SU-DHL-6 (cell line): Measurements from ENCODE around the gene SLC38A3.

Source experiments
- H2AFZ ChIP-seq: fragments of 200-600 bp; sonication (generic); 2 replicates; pipeline ENCODE4 v1.6.1; 2014; ENCODE audit warnings: low read depth, mild to moderate bottlenecking, moderate library complexity, mixed read lengths, antibody characterized with exemption, low read length; ENCODE audit not compliant: severe bottlenecking
- H3F3A ChIP-seq: fragments of 200-600 bp; shearing (Covaris generic); 2 replicates; pipeline ENCODE4 v1.6.0; 2016; ENCODE audit warnings: antibody characterized with exemption, mild to moderate bottlenecking; ENCODE audit not compliant: insufficient read depth
- H3K27ac ChIP-seq: fragments of 200-600 bp; sonication (generic); 2 replicates; pipeline ENCODE4 v1.5.1; 2016; ENCODE audit warnings: low read depth, mild to moderate bottlenecking, low read length, moderate library complexity, mixed read lengths
- H3K27me3 ChIP-seq: fragments of 200-600 bp; sonication (generic), shearing (Covaris generic); 2 replicates; pipeline ENCODE4 v1.6.0; 2014; ENCODE audit warnings: mild to moderate bottlenecking, low read length
- H3K36me3 ChIP-seq: fragments of 200-600 bp; sonication (generic); 2 replicates; pipeline ENCODE4 v1.6.1; 2014; ENCODE audit warnings: mild to moderate bottlenecking, low read length, mixed read lengths
- H3K4me2 ChIP-seq: fragments of 300-600, 200-600 bp; shearing (Covaris generic), sonication (generic); 2 replicates; pipeline ENCODE4 v1.6.0; 2014; ENCODE audit warnings: low read length, low read depth, mild to moderate bottlenecking; ENCODE audit not compliant: poor library complexity, severe bottlenecking
- H3K4me3 ChIP-seq: fragments of 200-600 bp; sonication (generic); 2 replicates; pipeline ENCODE4 v1.5.1; 2014; ENCODE audit warnings: antibody characterized with exemption, low read length, mild to moderate bottlenecking, mixed read lengths; ENCODE audit not compliant: insufficient read depth, poor library complexity, severe bottlenecking
- H3K79me2 ChIP-seq: fragments of 200-600 bp; sonication (generic); 2 replicates; pipeline ENCODE4 v1.6.1; 2014; ENCODE audit warnings: mild to moderate bottlenecking, low read length, moderate library complexity; ENCODE audit not compliant: insufficient read depth
- H3K9ac ChIP-seq: fragments of 200-600 bp; sonication (generic); 2 replicates; pipeline ENCODE4 v1.7.0; 2014; ENCODE audit warnings: mild to moderate bottlenecking, low read length
- H3K9me2 ChIP-seq: fragments of 200-600 bp; sonication (generic); replicated peaks from 2 replicates; pipeline ENCODE4 v1.6.1; 2014; ENCODE audit warnings: low read length; ENCODE audit not compliant: insufficient read depth
- H3K9me3 ChIP-seq: fragments of 200-600 bp; sonication (generic); 2 replicates; pipeline ENCODE4 v1.6.1; 2014; ENCODE audit warnings: low read length, mixed read lengths; ENCODE audit not compliant: insufficient read depth
- H4K20me1 ChIP-seq: fragments of 200-600 bp; sonication (generic); 2 replicates; pipeline ENCODE4 v1.6.1; 2014; ENCODE audit warnings: low read depth, mild to moderate bottlenecking, antibody characterized with exemption, low read length, moderate library complexity, mixed read lengths
- EZH2phosphoT487 ChIP-seq: fragments of 200-600 bp; sonication (generic), shearing (Covaris generic); conservative IDR thresholded peaks from 2 replicates; pipeline ENCODE4 v1.6.1; 2018; ENCODE audit warnings: mild to moderate bottlenecking, antibody characterized with exemption, low read length, moderate library complexity, mixed read lengths
- TF ChIP-seq, protein P1 (sequence below): fragments of 200-600 bp; sonication (generic); IDR thresholded peaks from one replicate; pipeline ENCODE4 v1.5.1; 2017; ENCODE audit warnings: antibody characterized with exemption, mild to moderate bottlenecking, low read length, moderate library complexity; ENCODE audit not compliant: insufficient read depth, poor library complexity, severe bottlenecking

SLC38A3 gene

DNA sequence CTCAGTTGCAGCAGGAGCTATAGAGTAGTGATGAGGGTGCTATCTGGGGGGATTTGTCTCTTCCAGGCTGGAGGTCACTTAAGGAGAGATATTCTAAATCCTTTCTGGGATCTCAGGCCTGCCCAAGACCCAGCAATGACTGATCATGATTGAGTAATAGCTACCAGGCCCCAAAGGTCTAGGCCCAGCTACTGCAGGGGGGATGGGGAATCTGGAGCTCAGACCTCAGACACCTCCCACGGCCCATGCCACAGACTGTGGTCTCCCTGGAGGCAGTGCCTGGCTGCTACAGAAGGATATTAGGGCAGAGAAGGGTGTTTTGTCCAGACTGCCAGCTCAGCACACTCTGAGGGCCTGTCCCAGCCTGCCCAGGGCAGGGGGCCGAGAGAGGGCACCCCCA lies 6.9 kb downstream of the SLC38A3 start:
- H2AFZ ChIP-seq, result no peak overlapping the region
- no peak for TF ChIP-seq EZH2phosphoT487
- TF ChIP-seq, protein P1, sequence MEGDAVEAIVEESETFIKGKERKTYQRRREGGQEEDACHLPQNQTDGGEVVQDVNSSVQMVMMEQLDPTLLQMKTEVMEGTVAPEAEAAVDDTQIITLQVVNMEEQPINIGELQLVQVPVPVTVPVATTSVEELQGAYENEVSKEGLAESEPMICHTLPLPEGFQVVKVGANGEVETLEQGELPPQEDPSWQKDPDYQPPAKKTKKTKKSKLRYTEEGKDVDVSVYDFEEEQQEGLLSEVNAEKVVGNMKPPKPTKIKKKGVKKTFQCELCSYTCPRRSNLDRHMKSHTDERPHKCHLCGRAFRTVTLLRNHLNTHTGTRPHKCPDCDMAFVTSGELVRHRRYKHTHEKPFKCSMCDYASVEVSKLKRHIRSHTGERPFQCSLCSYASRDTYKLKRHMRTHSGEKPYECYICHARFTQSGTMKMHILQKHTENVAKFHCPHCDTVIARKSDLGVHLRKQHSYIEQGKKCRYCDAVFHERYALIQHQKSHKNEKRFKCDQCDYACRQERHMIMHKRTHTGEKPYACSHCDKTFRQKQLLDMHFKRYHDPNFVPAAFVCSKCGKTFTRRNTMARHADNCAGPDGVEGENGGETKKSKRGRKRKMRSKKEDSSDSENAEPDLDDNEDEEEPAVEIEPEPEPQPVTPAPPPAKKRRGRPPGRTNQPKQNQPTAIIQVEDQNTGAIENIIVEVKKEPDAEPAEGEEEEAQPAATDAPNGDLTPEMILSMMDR, result no peak
- H3K4me3 ChIP-seq, result no peak overlapping the region
- no peaks in the 10 kb centered on the region for H3K36me3 ChIP-seq
- H3K9me2 ChIP-seq, result no peaks in the 10 kb centered on the region
- no peaks in the 10 kb centered on the region for H3K27me3 ChIP-seq
- H3F3A ChIP-seq, result no peaks in the 10 kb centered on the region
- H3K79me2 ChIP-seq, result no peaks in the 10 kb centered on the region
- H3K27ac ChIP-seq, result no peak overlapping the region
- no peaks in the 10 kb centered on the region for H3K9me3 ChIP-seq
- no peaks in the 10 kb centered on the region for H4K20me1 ChIP-seq
- H3K4me2 ChIP-seq, result no peak overlapping the region
- H3K9ac ChIP-seq, result no peak overlapping the region

DNA sequence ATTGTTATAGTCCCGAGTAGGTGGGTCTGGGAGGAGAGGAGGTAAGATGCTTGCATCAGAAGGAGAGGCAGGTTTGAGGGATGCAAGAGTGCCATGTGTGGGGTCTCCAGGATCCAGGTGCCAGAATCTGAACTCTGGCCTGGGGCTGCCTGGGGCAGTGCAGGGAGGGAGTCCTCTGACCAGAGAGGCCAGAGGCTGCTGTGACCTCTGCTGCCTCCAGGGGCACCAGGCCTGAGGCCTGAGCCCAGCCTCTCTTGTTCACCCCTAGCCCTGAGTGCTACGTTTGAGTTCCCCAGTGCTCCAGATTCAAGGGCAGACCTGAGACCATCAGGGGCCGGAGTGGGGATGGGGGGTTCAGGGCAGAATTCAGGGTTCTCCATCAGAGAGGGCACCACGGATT lies 7.4 kb downstream of the SLC38A3 start:
- Histone ChIP-seq H3K4me3 (no peak overlapping the region), H3K9ac (no peak overlapping the region), H3K36me3 (no peaks in the 10 kb centered on the region), H3K27ac (no peak overlapping the region), H3K27me3 (no peaks in the 10 kb centered on the region), H3K9me3 (no peaks in the 10 kb centered on the region), H4K20me1 (no peaks in the 10 kb centered on the region), H3K79me2 (no peaks in the 10 kb centered on the region), H3K9me2 (no peaks in the 10 kb centered on the region), H3F3A (no peaks in the 10 kb centered on the region), H3K4me2 (no peak overlapping the region), H2AFZ (no peak overlapping the region)
- TF ChIP-seq, protein P1, result no peak
- TF ChIP-seq EZH2phosphoT487, result no peak

DNA sequence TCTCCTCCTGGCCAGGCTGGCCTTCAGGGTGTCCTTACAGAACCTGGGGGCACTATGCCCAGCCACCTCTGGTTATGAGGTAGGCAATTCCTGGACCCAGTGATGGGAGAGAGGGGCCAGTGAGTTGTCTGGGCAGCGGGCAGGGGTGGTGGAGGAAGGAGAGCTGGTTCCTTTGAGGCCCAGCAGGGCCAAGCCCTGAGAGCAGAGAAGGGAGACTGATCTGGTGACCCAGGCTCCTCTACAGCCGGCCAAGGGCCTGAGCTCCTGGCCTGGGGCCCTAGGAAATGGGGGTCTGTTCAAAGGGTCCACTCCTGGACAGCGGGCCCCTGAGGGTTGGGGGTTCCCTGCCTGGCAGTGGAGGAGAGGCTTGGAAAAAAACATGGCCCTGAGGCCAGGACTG lies 7.9 kb downstream of the SLC38A3 start:
- TF ChIP-seq, protein P1, result no peak
- no peak for TF ChIP-seq EZH2phosphoT487

More for the DNA sequence above, 7.9 kb downstream of the SLC38A3 start:
- Histone ChIP-seq H3K27ac (no peak overlapping the region), H3K9me3 (no peaks in the 10 kb centered on the region), H3F3A (no peaks in the 10 kb centered on the region), H3K4me3 (no peak overlapping the region), H3K79me2 (no peaks in the 10 kb centered on the region), H3K4me2 (no peak overlapping the region), H4K20me1 (no peaks in the 10 kb centered on the region), H3K36me3 (no peaks in the 10 kb centered on the region), H3K27me3 (no peaks in the 10 kb centered on the region), H3K9ac (no peak overlapping the region), H2AFZ (no peak overlapping the region), H3K9me2 (no peaks in the 10 kb centered on the region)
